ENCODE measurements around the gene CCNB1IP1.

Gene CCNB1IP1

GRCh38 chr14:20333494-20333841 lies 389 bp upstream of the CCNB1IP1 start:
- no peaks in the 10 kb centered on the region for H3K9me3 ChIP-seq (ENCODE audit: control insufficient read depth, low read length)
- H3K27ac ChIP-seq (ENCODE audit: low read depth, low read length, severe bottlenecking), result peak overlapping the region; percentile 88
- peaks cover 20% of the 10 kb centered on the region for H3K36me3 ChIP-seq (ENCODE audit: control insufficient read depth, insufficient read depth, low read length)
- H3K4me3 ChIP-seq (ENCODE audit: extremely low read depth, insufficient read depth, low read length, poor library complexity, severe bottlenecking), result peak overlapping the region; percentile 80
- H3K4me1 ChIP-seq (ENCODE audit: control insufficient read depth, insufficient read depth, low read length, poor library complexity, severe bottlenecking), result peaks cover 5% of the 10 kb centered on the region
- WGBS, 2 experiments (ENCODE audit: insufficient coverage in 2 of 2), result 0% methylated on average over 2 of the region's 3 CpGs; no CpG with 5 or more reads in 1 of the 2 experiments

GRCh38 chr14:20332431-20332787 lies 670 bp downstream of the CCNB1IP1 start:
- 0% methylated on average over 3 to 4 of the region's 4 CpGs for WGBS, 2 experiments (ENCODE audit: insufficient coverage in 2 of 2)
- no peaks in the 10 kb centered on the region for H3K9me3 ChIP-seq (ENCODE audit: control insufficient read depth, low read length)
- H3K4me3 ChIP-seq (ENCODE audit: extremely low read depth, insufficient read depth, low read length, poor library complexity, severe bottlenecking), result peak overlapping the region; percentile 80
- peaks cover 26% of the 10 kb centered on the region for H3K36me3 ChIP-seq (ENCODE audit: control insufficient read depth, insufficient read depth, low read length)
- peak overlapping the region; percentile 88 for H3K27ac ChIP-seq (ENCODE audit: low read depth, low read length, severe bottlenecking)
- peaks cover 7% of the 10 kb centered on the region for H3K4me1 ChIP-seq (ENCODE audit: control insufficient read depth, insufficient read depth, low read length, poor library complexity, severe bottlenecking)

DNA sequence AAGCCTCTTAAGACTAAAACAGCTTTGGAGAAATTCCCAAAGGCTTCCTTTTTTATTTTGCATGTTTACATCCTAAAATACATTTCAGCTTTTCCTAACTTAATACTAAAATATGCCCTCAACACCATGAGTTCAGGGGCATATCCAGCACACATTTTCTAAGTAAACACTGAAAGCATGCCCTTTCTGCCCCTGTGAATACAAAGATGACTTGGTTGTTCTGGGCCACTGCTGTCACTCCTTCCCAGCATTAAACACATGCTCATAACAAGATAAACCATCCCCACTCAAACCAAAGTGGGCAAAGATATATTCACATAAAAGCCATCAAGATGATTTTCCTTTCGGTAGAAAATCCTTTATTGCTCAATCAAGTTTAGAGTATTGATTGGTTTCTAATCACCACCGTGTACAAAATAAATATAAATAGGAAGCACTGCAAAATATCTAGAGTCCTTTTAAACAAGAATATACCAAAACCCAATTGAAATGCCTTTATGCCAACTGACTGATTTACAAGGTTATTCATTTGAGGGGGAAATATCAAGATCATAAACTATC lies 1.9 kb downstream of the CCNB1IP1 start:
- Histone ChIP-seq H3K4me3 (ENCODE audit: extremely low read depth, insufficient read depth, low read length, poor library complexity, severe bottlenecking) (peak overlapping the region; percentile 80), H3K4me1 (ENCODE audit: control insufficient read depth, insufficient read depth, low read length, poor library complexity, severe bottlenecking) (peaks cover 7% of the 10 kb centered on the region), H3K36me3 (ENCODE audit: control insufficient read depth, insufficient read depth, low read length) (peaks cover 37% of the 10 kb centered on the region), H3K9me3 (ENCODE audit: control insufficient read depth, low read length) (no peaks in the 10 kb centered on the region), H3K27ac (ENCODE audit: low read depth, low read length, severe bottlenecking) (no peak overlapping the region)
- no CpG with 5 or more reads among the region's 2 CpGs for WGBS, 2 experiments (ENCODE audit: insufficient coverage in 2 of 2)

- H3K4me1 ChIP-seq (ENCODE audit: control insufficient read depth, insufficient read depth, low read length, poor library complexity, severe bottlenecking), result peaks cover 7% of the 10 kb centered on the region
- H3K36me3 ChIP-seq (ENCODE audit: control insufficient read depth, insufficient read depth, low read length), result peaks cover 51% of the 10 kb centered on the region
- H3K4me3 ChIP-seq (ENCODE audit: extremely low read depth, insufficient read depth, low read length, poor library complexity, severe bottlenecking), result no peak overlapping the region
- no peak overlapping the region for H3K27ac ChIP-seq (ENCODE audit: low read depth, low read length, severe bottlenecking)
- H3K9me3 ChIP-seq (ENCODE audit: control insufficient read depth, low read length), result no peaks in the 10 kb centered on the region
- no CpG with 5 or more reads among the region's 2 CpGs for WGBS, 2 experiments (ENCODE audit: insufficient coverage in 2 of 2)
These were observed 3.7 kb downstream of the CCNB1IP1 start for GRCh38 chr14:20329355-20329754.

DNA sequence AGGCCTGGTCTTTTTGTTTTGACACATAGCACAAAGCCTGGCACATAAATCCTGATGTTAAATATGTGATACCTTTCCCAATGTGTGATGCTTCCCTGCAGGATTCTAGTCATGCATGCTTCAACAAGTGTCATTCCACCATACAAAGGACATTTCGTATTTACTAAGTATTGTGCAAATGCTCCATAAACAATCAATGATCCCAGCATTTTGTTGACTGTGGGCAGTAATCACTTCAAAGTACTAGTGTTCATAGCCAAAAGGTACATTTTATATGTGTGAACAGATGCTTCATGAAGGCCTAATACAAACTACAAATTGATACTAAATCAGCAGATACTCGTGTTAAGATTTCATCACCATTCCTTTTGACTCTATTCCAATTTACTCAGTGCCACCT lies 4.4 kb downstream of the CCNB1IP1 start:
- H3K4me3 ChIP-seq (ENCODE audit: extremely low read depth, insufficient read depth, low read length, poor library complexity, severe bottlenecking), result no peak overlapping the region
- WGBS, 2 experiments (ENCODE audit: insufficient coverage in 2 of 2), result 60 to 83% methylated on average over 1 of the region's 2 CpGs
- no peaks in the 10 kb centered on the region for H3K9me3 ChIP-seq (ENCODE audit: control insufficient read depth, low read length)
- H3K27ac ChIP-seq (ENCODE audit: low read depth, low read length, severe bottlenecking), result no peak overlapping the region
- H3K4me1 ChIP-seq (ENCODE audit: control insufficient read depth, insufficient read depth, low read length, poor library complexity, severe bottlenecking), result peaks cover 7% of the 10 kb centered on the region
- peaks cover 57% of the 10 kb centered on the region for H3K36me3 ChIP-seq (ENCODE audit: control insufficient read depth, insufficient read depth, low read length)

GRCh38 chr14:20327005-20327869 lies 5.8 kb downstream of the CCNB1IP1 start:
- Histone ChIP-seq H3K9me3 (ENCODE audit: control insufficient read depth, low read length) (no peaks in the 10 kb centered on the region), H3K36me3 (ENCODE audit: control insufficient read depth, insufficient read depth, low read length) (peaks cover 70% of the 10 kb centered on the region), H3K4me3 (ENCODE audit: extremely low read depth, insufficient read depth, low read length, poor library complexity, severe bottlenecking) (no peak overlapping the region), H3K4me1 (ENCODE audit: control insufficient read depth, insufficient read depth, low read length, poor library complexity, severe bottlenecking) (peaks cover 7% of the 10 kb centered on the region), H3K27ac (ENCODE audit: low read depth, low read length, severe bottlenecking) (no peak overlapping the region)
- WGBS, 2 experiments (ENCODE audit: insufficient coverage in 2 of 2), result 100% methylated on average over 4 of the region's 8 CpGs; no CpG with 5 or more reads in 1 of the 2 experiments

DNA sequence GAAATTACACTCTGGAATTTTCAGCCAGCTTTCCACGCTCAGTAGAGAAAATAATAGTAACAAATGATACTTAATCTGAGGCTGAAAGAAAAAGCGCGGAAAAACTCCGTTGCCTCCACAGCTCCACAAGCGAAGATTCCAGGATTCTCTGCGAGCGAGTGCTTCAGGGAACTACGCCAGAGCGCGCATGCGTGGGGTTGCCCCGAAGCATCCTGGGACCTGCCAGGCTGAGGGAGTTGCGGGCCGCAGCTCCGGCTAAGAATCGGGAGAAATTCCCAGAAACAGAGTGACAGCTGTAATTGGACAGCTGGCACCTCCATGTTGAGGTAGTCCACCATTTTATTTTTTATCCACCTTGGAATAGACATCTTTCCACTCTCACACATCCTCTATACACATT lies 15.4 kb downstream of the CCNB1IP1 start:
- Histone ChIP-seq H3K36me3 (ENCODE audit: control insufficient read depth, insufficient read depth, low read length) (peaks cover 96% of the 10 kb centered on the region), H3K4me1 (ENCODE audit: control insufficient read depth, insufficient read depth, low read length, poor library complexity, severe bottlenecking) (no peaks in the 10 kb centered on the region), H3K4me3 (ENCODE audit: extremely low read depth, insufficient read depth, low read length, poor library complexity, severe bottlenecking) (no peak overlapping the region), H3K9me3 (ENCODE audit: control insufficient read depth, low read length) (no peaks in the 10 kb centered on the region), H3K27ac (ENCODE audit: low read depth, low read length, severe bottlenecking) (no peak overlapping the region)
- 95 to 96% methylated on average over 15 of the region's 16 CpGs for WGBS, 2 experiments (ENCODE audit: insufficient coverage in 2 of 2)

DNA sequence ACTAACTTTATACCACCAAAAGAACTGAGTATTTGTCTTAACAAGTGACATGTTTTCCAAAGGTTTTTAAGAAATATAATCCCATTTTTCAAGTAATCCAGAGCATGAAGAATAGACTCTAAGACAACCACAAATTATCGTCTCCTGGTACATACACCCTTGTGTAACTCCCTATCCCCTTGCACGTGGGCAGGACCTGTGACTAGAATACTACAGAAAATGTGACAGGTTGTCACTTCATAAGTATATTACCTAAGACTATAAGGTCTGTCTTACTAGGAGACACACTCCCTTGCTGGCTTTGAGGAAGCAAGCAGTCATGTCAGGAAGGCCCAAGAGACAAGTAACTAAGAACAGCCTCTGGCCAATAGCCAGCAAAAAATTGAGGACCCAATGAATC lies 19.1 kb downstream of the CCNB1IP1 start:
- Histone ChIP-seq H3K4me3 (ENCODE audit: extremely low read depth, insufficient read depth, low read length, poor library complexity, severe bottlenecking) (no peak overlapping the region), H3K9me3 (ENCODE audit: control insufficient read depth, low read length) (no peaks in the 10 kb centered on the region), H3K27ac (ENCODE audit: low read depth, low read length, severe bottlenecking) (no peak overlapping the region), H3K4me1 (ENCODE audit: control insufficient read depth, insufficient read depth, low read length, poor library complexity, severe bottlenecking) (no peaks in the 10 kb centered on the region), H3K36me3 (ENCODE audit: control insufficient read depth, insufficient read depth, low read length) (peaks cover 76% of the 10 kb centered on the region)
- WGBS, 2 experiments (ENCODE audit: insufficient coverage in 2 of 2), result 57% methylated on average over 1 of the region's 2 CpGs; no CpG with 5 or more reads in 1 of the 2 experiments

GRCh38 chr14:20306079-20306423 lies 27.0 kb downstream of the CCNB1IP1 start:
- Histone ChIP-seq H3K9me3 (ENCODE audit: control insufficient read depth, low read length) (no peaks in the 10 kb centered on the region), H3K4me1 (ENCODE audit: control insufficient read depth, insufficient read depth, low read length, poor library complexity, severe bottlenecking) (peaks cover 5% of the 10 kb centered on the region), H3K4me3 (ENCODE audit: extremely low read depth, insufficient read depth, low read length, poor library complexity, severe bottlenecking) (peak overlapping the region; percentile 60), H3K27ac (ENCODE audit: low read depth, low read length, severe bottlenecking) (no peak overlapping the region), H3K36me3 (ENCODE audit: control insufficient read depth, insufficient read depth, low read length) (peaks cover 7% of the 10 kb centered on the region)
- WGBS, 2 experiments (ENCODE audit: insufficient coverage in 2 of 2), result no CpG with 5 or more reads among the region's 1 CpG

DNA sequence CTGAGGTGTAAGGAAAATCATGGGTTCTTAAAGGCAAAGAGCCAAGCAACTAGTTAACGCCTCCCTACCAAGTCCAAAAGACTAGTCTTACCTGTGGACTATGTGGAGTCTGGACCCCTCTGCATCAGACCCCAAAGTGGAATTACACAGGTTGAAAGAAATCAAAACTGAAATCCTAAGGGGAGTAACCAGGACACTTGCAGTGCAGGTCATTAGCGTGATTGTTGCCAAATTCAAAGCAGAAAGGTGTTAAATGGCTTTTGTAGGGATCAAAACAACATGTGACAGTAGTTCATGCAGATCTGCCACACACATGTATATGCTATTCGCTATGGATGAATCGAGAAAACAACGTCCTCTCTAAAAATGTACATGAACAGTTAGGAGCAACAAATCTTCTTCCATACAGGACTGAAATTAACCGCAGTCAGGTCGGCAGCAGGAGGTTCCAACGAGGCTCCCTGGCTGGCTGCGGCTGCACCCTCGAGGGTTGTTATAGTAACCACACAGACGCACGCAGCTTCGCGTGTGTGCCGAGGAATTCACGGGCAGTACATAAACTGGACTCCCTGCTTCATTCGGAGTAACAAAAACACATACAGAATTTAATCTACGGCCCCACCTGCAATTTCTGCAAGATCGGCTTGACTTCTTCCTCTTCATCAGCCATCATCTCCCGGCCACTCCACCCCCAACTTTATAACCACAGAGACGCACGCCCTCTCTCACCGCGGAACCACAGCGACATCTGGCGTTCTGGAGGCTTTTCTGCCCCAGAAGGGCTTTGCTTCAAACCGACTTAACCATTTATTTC lies 27.6 kb downstream of the CCNB1IP1 start, which contains the start of gene TTC5:
TSS of gene TTC5 (minus strand) at position 687 of the 814 bp plus-strand sequence. CDS start at position 673, 14 bp downstream.
- H3K36me3 ChIP-seq (ENCODE audit: control insufficient read depth, insufficient read depth, low read length), result peaks cover 12% of the 10 kb centered on the region
- H3K4me3 ChIP-seq (ENCODE audit: extremely low read depth, insufficient read depth, low read length, poor library complexity, severe bottlenecking), result peak within 1 kb of the TSS; percentile 60
- H3K4me1 ChIP-seq (ENCODE audit: control insufficient read depth, insufficient read depth, low read length, poor library complexity, severe bottlenecking), result peaks cover 5% of the 10 kb centered on the region
- no peaks in the 10 kb centered on the region for H3K9me3 ChIP-seq (ENCODE audit: control insufficient read depth, low read length)
- WGBS, 2 experiments (ENCODE audit: insufficient coverage in 2 of 2), result 0 to 1% methylated on average over 25 of the region's 27 CpGs
- no peak within 1 kb of the TSS for H3K27ac ChIP-seq (ENCODE audit: low read depth, low read length, severe bottlenecking)

Data from mesodermal cell (in vitro differentiated cells).